NCI-H524 treated with DMSO at 0.1 percent for 48 hours (cell line): ENCODE results near the gene XDH.

ENCODE experiments used
- DNase-seq: peaks from one replicate; lab custom pipeline; 2025; lab: John Stamatoyannopoulos, UW

XDH gene

GRCh38 chr2:31414601-31415241, at the start of gene XDH:
XDH (minus strand) TSS chr2:31414742; CDS start chr2:31414666, 76 bp downstream.
- no peak for DNase-seq

- no peak for DNase-seq
Observed at GRCh38 chr2:31457651-31458050, 43.1 kb upstream of the XDH start.

- DNase-seq, result no peak
Observed at GRCh38 chr2:31446848-31447247, 32.3 kb upstream of the XDH start.

GRCh38 chr2:31442376-31442775, 27.8 kb upstream of the XDH start:
- no peak for DNase-seq

GRCh38 chr2:31440764-31441163, 26.2 kb upstream of the XDH start:
- DNase-seq, result peak; percentile 26

GRCh38 chr2:31434911-31435310, 20.4 kb upstream of the XDH start:
- no peak for DNase-seq

GRCh38 chr2:31433541-31433940, 19.0 kb upstream of the XDH start:
- no peak for DNase-seq

- DNase-seq, result no peak
Observed at GRCh38 chr2:31430439-31431165, 16.1 kb upstream of the XDH start.

- DNase-seq, result no peak
Observed at GRCh38 chr2:31429759-31430438, 15.4 kb upstream of the XDH start.

- no peak for DNase-seq
Observed at GRCh38 chr2:31429040-31429439, 14.5 kb upstream of the XDH start.

- DNase-seq, result no peak
Observed at GRCh38 chr2:31428001-31428418, 13.5 kb upstream of the XDH start.

GRCh38 chr2:31426096-31426495, 11.6 kb upstream of the XDH start:
- DNase-seq, result no peak

- no peak for DNase-seq
Observed at GRCh38 chr2:31421634-31422033, 7.1 kb upstream of the XDH start.

GRCh38 chr2:31420936-31421335, 6.4 kb upstream of the XDH start:
- no peak for DNase-seq

- no peak for DNase-seq
Observed at GRCh38 chr2:31419386-31419785, 4.8 kb upstream of the XDH start.

GRCh38 chr2:31415421-31415820, 879 bp upstream of the XDH start:
- no peak for DNase-seq

GRCh38 chr2:31413862-31414550, 536 bp downstream of the XDH start:
- DNase-seq, result no peak

GRCh38 chr2:31413025-31413424, 1.5 kb downstream of the XDH start:
- no peak for DNase-seq

- no peak for DNase-seq
Observed at GRCh38 chr2:31411771-31412170, 2.8 kb downstream of the XDH start.

GRCh38 chr2:31406593-31407385, 7.8 kb downstream of the XDH start:
- DNase-seq, result no peak

- DNase-seq, result no peak
Observed at GRCh38 chr2:31404827-31405226, 9.7 kb downstream of the XDH start.

- no peak for DNase-seq
Observed at GRCh38 chr2:31404302-31404701, 10.2 kb downstream of the XDH start.
